ENCODE results near the gene ANP32B.

- TF ChIP-seq CTCF (IDR thresholded peaks at IDR 0.05) (no peak), PBX3 (IDR thresholded peaks at IDR 0.05) (no peak), USF1 (IDR thresholded peaks at IDR 0.05; ENCODE audit: borderline replicate concordance, low read depth) (no peak), NFIC (IDR thresholded peaks at IDR 0.05; ENCODE audit: borderline replicate concordance) (no peak), MXI1 (IDR thresholded peaks at IDR 0.05; ENCODE audit: low read depth, low read length) (no peak), MAX (IDR thresholded peaks at IDR 0.05; ENCODE audit: low read depth) (no peak), JUND (IDR thresholded peaks at IDR 0.05) (no peak), GABPA (IDR thresholded peaks at IDR 0.05; ENCODE audit: low read depth) (no peak), POLR2AphosphoS5 (IDR thresholded peaks at IDR 0.05; ENCODE audit: low read depth, low read length) (no peak), YY1 (IDR thresholded peaks at IDR 0.05; ENCODE audit: low read depth) (no peak), FOXM1 (IDR thresholded peaks at IDR 0.05; ENCODE audit: low read depth) (no peak), SIN3A (IDR thresholded peaks at IDR 0.05; ENCODE audit: borderline replicate concordance, low read depth, low read length) (no peak)
- TF ChIP-seq, protein P1, sequence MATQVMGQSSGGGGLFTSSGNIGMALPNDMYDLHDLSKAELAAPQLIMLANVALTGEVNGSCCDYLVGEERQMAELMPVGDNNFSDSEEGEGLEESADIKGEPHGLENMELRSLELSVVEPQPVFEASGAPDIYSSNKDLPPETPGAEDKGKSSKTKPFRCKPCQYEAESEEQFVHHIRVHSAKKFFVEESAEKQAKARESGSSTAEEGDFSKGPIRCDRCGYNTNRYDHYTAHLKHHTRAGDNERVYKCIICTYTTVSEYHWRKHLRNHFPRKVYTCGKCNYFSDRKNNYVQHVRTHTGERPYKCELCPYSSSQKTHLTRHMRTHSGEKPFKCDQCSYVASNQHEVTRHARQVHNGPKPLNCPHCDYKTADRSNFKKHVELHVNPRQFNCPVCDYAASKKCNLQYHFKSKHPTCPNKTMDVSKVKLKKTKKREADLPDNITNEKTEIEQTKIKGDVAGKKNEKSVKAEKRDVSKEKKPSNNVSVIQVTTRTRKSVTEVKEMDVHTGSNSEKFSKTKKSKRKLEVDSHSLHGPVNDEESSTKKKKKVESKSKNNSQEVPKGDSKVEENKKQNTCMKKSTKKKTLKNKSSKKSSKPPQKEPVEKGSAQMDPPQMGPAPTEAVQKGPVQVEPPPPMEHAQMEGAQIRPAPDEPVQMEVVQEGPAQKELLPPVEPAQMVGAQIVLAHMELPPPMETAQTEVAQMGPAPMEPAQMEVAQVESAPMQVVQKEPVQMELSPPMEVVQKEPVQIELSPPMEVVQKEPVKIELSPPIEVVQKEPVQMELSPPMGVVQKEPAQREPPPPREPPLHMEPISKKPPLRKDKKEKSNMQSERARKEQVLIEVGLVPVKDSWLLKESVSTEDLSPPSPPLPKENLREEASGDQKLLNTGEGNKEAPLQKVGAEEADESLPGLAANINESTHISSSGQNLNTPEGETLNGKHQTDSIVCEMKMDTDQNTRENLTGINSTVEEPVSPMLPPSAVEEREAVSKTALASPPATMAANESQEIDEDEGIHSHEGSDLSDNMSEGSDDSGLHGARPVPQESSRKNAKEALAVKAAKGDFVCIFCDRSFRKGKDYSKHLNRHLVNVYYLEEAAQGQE (IDR thresholded peaks at IDR 0.05; ENCODE audit: low read depth, low read length), result no peak
- TF ChIP-seq, protein P2, sequence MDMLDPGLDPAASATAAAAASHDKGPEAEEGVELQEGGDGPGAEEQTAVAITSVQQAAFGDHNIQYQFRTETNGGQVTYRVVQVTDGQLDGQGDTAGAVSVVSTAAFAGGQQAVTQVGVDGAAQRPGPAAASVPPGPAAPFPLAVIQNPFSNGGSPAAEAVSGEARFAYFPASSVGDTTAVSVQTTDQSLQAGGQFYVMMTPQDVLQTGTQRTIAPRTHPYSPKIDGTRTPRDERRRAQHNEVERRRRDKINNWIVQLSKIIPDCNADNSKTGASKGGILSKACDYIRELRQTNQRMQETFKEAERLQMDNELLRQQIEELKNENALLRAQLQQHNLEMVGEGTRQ (IDR thresholded peaks at IDR 0.05; ENCODE audit: borderline replicate concordance, low read depth, low read length), result no peak
These were observed 19.9 kb upstream of the ANP32B start for GRCh38 chr9:97963232-97963631.

All from SK-N-SH (cell line).